EH (cell line): ENCODE results near the gene DOCK1.

Experiments used
- DNase-seq: peaks from one replicate; pipeline ENCODE4 v3.0.0-alpha.2; 2015; ENCODE audit warnings: low read depth

The DOCK1 gene

DNA sequence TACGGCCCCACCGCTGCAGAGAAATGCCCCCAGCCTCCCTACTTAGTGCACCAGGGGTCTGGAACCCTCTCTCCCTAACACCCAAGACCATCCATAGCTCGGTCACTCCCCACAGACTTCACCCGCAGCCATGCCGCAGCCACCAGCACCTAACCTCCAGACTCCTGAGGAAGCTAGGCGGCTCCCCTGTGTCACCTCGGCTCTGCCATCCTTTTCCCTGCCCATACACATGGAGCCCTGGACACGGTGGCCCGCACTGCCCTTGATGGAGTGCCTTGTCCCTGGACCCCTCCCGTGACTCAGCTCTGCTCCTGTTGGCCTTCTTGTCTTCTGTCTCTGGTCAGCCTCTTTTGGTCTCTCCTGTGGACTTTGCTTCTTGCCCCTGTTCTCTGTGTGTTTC lies 183.7 kb downstream of the DOCK1 start:
- no peak for DNase-seq

DNA sequence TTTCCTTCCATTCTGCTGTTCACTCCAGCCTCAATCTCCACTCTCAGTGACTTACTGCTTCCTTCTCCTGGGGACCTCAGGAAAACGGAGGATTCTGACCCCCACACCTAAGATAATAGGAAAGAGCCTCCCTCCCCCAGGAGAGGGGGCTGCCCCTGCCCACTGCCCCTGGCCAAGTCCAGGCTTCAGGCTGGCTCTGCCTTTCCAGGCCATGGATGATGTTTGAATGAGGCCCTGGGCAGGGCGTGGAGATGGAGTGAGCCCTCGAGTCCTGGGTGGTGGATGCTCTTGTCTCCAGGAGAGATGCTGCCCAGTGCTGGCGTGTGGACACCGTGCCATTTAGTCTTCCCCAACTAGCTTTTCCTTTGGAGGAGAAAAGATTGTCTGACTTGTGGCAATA lies 184.2 kb downstream of the DOCK1 start:
- no peak for DNase-seq

DNA sequence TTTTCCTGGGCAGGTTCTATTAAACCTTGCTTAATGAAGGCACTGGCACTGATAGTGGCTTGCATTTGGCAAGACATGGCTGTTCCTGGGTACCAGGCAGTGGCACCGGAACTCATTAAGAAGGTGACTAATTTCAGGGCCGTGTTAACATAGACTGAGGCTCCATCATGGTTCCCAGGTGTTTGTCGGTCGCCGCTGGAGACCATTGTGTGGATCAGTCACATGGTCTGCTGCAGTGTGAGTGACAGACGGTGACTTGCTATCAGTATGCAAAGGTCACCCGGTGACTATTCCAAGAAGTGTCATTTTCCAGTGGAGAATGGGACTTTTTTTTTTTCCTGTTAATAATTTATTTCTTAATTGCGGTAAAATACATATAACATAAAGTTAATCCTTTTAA lies 184.9 kb downstream of the DOCK1 start:
- no peak for DNase-seq

DNA sequence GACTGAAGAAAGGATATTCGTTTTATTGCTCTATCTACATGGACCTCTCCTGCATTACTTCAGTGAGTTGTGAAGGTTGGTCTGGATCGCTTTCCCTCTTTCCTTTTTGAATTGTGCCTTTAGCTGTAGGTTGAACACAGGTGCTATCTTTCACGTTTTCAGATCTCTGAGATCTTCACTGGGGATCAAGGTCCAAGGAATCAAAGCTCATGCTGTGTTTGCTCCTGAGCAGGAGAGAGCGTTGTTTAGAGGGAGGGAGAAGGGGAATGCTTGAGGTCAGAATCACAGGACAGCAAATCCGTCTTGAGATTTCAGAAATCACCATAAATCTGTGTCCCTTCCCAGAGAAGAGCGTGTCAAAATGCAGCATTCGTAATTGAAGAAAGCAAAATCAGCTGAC lies 186.1 kb downstream of the DOCK1 start:
- no peak for DNase-seq

DNA sequence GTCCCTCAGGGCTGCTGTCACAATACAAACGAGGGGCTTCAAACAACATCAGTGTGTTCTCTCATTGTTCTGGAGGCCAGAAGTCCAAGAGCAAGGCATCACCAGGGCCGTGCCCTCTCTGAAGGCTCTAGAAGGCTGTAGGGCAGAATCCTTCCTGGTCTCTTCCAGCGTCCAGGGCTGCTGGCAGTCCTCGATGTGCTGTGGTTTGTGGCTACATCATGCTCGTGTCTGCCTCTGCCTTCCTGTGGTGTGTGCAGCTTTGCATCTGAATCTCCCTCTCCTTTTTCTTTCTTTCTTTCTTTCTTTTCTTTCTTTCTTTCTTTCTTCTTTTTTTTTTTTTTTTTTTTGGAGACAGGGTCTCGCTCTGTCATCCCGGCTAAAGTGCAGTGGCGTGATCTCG lies 187.7 kb downstream of the DOCK1 start:
- no peak for DNase-seq

DNA sequence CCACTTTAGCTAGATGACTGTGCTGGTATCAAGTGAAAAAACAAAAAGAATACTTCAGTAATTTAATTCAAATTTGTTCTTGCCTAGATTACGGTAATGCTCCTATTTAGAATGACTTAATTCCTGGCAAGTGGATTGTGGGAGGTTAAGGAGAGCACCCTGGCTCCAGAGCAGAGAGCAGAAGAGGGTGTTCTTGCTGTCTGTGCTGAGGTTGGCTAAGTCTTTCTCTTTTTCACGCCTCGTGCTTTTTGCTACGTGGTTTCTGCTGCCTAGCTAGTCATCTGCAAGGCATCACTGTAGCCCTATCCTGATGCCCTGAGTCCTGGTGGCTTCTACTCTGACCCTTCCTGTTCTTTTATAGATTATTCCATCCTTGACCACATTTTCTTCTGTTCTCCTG lies 189.8 kb downstream of the DOCK1 start:
- DNase-seq: no peak

DNA sequence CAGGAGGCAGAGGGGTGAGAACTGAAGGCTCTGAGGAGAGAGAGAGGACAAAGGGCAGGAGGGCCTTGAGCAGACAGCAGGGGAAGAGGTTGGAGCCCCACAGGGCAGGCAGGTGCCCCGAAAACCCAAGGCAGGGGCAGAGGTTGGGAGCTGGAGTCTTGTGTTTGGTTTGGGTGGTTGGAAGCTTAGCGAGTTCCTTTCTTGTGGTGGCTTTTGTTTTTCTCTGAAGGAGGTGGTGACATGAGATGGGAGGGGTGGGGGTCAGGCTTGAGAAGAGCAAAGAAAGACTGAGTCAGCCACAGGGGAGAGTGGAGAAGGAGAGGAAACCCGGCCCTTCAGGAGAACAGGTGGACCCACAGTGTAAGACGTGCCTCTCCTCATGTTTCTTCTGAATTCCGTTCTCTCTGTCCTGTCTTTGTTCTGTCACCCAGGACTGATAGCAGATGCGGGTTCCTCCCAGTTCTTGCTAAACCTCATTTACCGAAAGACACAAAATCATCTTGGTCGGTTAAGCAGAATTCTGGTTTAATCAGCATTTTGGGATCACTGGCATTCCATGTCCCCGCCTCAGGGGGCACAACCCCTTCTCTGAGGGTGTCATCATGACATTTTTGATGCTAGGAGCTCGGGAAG lies 195.9 kb downstream of the DOCK1 start:
- no peak for DNase-seq

DNA sequence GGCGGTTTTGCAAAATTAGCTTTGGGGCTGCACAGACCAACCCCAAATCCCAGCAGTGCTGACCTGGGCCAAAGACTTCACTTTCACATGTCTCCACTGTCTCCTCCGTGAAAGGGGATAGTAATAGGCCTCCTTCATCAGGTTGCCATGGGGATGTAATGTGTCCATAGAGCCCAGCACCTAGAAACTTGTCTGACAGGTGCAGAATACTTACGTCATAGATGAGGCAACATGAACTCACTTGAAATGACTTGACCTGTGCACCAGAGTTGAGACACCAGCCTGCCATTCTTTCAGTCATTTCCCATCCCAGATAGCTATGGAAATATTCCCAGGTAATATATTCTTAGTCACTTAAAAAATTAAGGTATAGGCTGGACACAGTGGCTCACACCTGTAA lies 196.9 kb downstream of the DOCK1 start:
- DNase-seq: no peak

DNA sequence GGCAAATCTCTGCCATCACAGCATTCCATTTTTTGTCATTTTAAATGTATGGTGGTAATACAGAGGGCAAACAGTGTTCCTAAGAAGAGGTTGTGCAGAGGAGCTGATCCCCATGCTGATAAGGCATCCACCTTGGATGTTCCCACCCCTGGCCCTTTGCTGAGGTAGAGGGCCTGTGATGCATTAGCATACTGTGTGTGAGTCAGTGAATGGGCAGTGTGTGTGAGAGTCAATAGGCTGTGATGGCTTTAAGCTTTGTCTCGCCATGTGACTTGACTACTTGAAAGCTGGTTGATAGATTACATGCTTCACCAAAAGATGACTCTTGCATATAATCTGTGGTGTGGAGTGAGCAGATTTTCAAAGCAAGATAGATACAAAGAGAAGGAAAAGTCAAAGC lies 209.9 kb downstream of the DOCK1 start:
- DNase-seq: no peak

DNA sequence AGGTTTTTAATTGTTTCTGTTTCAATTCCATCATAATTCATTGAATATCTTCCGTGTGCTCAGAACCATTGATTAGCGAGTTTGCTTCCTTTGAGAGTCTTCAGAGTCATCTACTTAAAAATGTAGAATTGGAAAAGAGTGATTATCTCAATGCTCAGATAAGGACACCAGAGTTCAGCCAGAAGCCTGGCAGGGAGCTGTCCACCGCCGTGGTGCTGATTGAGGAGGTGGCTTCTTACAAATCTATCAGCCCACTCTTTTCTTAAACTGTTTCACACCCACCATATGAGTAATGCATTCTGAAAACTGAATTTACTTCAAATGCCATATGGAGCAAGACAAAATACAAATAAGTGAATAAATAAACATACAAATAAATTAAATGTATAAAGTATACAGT lies 211.9 kb downstream of the DOCK1 start:
- DNase-seq: peak; percentile 69

DNA sequence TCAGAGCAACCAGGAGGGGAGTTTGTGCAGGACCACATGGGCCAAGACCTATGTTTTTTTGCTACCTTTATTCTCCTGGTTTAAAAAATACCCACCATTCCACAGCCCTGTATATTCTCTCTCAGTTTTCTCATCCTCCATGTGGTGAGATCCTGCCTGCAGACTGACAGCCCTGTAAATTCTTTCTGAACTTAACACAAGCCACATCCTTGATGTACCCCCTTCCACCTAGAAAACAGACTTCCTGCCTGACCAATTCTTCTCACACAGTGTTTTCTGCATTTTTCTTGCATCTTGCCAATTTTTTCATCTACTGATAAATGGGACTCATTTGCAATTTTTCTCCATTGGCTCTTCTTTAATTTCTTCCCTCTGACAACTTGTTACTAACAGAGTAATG lies 212.8 kb downstream of the DOCK1 start:
- DNase-seq: no peak

DNA sequence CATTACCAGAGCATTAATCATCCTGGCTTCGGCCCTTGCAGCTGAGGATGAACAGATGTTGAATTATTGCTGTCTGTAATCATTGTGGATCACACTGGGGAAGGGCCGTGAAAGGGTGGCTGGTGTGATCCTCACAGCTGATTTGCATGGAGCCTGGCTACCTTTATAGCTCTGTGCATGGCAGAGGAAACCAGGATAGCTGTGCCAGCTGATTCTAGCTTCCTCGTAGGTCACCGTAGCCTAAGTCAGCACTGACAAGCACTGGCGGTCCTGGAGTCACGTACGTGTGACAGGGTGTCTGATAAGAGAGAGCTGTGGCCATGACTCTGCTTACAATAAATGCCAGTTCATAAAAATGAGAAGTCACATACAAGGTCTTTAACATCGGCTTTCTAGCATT lies 214.7 kb downstream of the DOCK1 start:
- DNase-seq: no peak

DNA sequence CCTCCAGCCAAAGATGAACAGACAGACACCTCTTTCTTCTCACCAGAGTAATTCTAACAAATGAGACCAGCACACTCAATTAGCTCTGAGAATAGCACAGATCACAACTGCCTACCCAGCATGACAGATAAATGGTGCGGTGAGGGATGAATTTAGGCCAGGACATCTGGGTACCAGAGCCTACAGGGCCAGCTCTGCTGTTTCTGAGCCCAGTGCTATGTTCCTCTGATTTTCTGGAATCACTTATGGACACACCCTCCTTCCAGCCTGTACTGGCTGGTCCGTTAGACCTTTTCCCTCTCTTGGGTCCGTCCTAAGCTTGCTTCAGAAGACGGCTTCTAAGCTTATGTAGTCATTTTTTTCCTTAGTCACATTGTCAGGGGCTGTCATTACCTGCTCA lies 217.6 kb downstream of the DOCK1 start:
- DNase-seq: no peak

DNA sequence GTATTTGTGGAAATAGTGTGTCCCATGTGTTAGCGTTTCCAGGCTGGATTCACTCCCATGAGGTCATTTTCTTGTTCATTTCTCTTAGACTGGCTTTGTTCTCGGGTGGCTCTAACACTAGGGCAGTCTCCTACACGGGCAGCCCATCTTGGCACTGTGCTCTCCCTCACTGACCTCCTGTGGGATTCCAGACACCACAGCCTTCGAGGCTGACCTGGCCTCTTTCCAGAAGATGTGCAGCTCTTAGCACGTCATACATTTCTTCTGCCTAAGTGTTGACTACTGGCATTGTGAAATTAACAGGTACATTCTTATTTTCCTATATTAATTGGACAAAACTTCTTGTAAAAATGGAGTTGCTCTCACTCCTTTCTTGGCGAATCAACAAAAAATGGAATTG lies 218.4 kb downstream of the DOCK1 start:
- peak; percentile 9 for DNase-seq

DNA sequence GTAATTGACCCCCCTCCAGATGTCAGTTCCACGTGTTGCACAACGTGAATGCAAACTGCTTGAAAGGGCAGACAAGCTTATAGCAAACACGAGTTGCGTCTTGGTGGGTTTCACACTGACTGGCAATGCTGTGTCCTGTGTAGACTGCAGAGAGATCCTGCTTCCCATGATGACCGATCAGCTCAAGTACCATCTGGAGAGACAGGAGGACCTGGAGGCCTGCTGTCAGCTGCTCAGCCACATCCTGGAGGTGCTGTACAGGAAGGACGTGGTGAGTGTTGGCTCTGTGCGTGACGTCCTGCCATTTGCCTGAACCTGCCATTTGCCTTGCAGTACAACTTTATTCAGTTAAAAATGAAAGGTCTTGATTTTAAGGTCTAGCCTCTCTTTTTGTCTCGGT lies 220.1 kb downstream of the DOCK1 start:
- DNase-seq: no peak

DNA sequence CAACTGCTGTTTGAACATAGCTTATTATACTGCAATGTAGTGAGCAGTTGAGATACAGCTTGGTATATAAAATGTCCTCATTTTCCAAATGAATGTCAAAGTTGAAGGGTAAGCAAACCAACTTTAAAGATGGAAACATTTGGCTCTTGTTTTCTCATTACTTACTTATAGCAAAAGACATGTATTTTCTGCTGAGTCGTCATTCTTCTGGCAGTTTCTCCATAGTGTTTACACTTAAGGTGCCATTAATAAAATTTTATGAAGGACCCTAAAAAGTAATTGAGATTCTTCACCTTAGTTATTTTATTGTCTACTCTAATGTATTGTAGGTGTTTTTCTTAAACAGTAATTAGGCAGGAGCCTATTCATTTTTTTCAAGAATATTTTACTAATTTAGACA lies 222.6 kb downstream of the DOCK1 start:
- DNase-seq: no peak

DNA sequence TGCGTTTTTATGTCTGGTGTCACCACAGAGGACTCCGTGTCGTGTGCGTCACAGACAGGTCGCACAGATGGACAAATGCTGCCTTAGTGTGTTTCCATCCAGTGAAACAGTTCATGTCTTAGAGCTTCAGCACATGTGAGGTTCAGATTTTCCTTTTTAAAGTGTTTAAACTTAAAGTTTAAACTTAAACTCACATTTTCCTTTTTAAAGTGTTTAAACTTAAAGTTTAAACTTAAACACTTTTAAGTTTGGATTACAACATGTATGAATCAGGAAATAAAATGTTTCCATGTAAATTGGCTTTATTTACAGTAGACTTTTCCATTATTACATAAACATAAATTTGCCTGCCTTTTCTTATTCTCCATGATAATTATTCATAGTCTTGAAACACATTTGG lies 223.9 kb downstream of the DOCK1 start:
- DNase-seq: no peak

DNA sequence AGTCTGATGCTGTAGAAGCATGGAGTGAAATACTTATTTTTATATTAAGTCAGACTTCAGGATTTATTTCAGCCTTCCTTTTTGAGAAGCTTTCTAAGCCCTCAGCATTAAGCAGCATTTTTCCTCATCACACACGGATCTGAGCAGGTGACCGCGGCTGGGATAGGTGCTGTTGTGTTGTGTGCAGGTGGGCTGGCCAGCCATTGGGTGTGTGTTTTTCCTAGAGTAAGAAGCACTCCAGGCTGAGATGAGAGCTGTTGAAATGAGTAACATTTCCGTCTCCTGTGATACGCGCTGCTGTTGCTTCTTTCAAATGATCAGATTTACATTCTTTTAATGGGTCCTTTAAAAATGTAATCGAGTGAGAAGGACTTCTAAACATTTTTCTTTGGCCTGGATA lies 227.2 kb downstream of the DOCK1 start:
- no peak for DNase-seq

DNA sequence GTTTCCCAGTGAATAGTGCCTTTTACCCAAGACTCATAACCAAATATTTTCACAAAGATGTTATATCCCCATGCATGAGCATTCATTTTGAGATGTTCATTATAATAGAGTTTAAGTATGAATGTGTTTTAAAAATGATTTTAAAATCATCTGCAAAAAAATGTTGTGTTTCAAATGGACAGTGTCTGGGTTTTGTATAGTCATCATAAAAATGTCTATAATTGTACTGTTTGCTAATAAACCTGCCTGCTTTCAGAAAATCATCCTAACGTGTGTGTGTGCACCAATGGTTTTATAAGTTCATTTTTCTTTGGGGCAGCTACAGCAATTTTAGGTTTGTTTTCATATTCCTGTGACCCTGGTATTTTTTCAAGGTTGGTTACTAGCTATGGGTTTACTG lies 228.0 kb downstream of the DOCK1 start:
- DNase-seq: no peak

DNA sequence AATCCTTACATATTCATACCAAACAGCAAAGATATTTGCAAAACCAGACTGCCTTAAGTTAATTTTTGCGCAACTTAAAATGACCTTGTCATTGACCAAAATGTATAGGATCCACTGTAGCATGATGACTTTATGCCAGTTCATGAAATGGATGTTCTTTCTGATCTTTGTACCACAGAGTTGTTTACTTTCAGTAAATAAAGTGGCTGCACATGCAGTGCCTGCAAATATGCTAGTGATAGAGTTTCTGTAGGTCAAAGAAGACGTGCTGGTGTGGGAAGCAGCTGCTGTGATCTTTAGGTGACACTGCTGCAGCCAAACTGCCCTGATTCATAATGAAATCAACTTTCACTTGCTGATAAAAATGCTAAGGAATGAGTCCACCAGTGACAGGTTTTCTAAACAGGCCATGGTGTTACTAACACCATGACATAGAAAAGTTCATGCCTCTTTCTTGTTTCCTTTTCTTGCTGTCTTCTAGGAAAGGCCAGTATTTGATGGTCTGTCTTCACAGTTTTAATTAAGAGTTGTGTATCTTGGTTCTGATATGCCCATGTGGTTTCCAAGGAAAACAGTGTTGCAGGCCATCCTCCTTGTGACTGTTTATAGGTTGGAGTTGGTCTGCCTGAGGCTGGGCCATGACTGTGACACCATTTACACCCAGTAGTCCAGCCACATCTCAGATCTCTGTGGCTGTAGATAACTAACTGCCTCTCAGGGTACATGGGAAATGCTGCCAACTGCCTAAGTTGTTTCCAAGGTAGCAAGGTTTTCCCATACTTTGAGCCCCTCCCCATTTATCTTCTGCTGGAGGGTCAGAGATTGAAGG lies 228.7 kb downstream of the DOCK1 start:
- peak; percentile 1 for DNase-seq

DNA sequence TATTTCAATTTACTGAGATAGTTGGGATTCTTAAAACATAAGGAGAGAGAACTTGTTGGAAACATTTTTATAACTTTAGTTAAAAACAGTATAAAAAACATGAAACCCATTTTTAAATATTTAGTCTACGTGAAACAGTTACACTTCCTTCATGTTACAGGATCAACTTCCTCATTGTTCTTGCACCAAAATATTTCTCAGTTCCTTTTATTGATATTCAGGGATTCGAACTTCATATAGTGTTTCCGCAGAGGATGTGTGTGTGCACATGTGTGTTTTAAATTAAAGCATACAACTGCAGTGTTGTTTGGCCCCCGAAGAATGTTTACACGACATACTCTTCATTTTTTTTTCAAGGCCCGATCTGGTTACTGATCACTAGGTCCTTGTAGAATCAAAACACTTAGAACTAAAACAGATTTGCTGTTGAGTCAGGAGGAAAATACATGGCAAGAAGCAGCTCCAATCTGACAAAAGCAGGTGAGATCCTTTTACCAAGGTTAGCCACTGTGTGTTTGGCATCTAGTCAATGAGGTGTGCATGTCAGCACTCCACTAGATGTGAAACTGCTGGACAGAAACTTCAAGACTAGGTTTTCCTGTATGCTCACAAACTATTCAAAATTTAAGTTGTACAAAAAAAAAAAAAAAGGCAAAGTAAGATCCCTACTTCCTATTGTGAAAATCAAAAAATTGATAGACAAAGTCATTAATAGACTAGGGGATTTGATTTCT lies 230.8 kb downstream of the DOCK1 start:
- DNase-seq: no peak

DNA sequence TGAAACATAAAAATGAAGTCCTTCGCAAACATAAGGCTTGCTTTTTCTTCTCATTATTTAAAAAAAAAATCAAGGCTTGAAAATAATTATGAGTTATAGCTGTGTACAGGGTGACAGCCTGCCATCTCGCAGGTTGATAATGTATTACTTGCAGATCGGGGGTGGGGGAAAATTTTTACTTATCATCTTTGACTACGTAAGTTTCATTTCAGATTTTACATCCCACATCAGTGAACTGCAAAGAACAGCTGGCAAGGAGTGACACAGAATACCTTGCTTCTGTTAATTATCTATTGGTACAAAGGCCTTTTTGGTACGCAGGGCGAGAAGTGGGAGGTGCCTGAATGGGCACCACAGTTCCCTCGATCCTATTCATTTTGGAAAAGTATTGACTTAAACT lies 232.2 kb downstream of the DOCK1 start:
- DNase-seq: no peak

DNA sequence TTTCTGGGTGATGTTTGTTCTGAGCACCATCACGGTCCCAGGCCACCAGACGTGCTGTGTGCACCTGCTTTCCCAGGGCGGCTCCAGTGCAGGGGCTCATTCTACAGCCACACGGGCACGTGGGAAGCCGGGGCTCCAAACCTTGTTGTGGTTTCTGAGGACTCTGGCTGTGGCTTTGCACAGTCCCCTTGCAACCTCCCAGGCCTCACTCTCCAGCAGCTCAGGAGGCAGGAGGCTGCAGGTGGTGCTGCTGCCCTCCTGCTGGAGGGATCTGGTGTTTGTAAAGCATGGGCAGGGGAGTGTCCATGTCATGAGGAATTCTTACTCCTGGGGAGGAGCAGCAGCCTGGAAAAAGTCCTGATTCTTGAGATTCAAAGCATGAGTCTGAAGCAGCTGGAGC lies 236.9 kb downstream of the DOCK1 start:
- no peak for DNase-seq
